Activated CD4-positive, alpha-beta memory T cell treated with anti-CD3 and anti-CD28 coated beads for 36 hours (primary cell): ENCODE data around the gene MINPP1. TPM values are rescaled to one million over a fixed set of nuclear protein-coding genes. Genes with fewer than 3 reads are reported as not detected.

Experiments used
- CTCF ChIA-PET: fragments of 350-600 bp; sonication (Branson Sonifier 250); formaldehyde crosslinking; loops from one replicate; lab custom pipeline; 2021; ENCODE audit warnings: antibody characterized with exemption, inconsistent platforms; lab: Charles Lee
- POLR2A ChIA-PET: fragments of 350-600 bp; sonication (Branson Sonifier 250); formaldehyde crosslinking; loops from one replicate; lab custom pipeline; 2021; ENCODE audit warnings: antibody characterized with exemption; lab: Charles Lee
- DNase-seq: peaks from one replicate; pipeline ENCODE4 v3.0.0-alpha.2; 2020
- H3K27ac Mint-ChIP-seq: one replicate; pipeline ENCODE4 v1.8.0; 2021; ENCODE audit warnings: mixed read lengths
- H3K27me3 Mint-ChIP-seq: one replicate; pipeline ENCODE4 v1.8.0; 2021; ENCODE audit warnings: mixed read lengths
- H3K36me3 Mint-ChIP-seq: one replicate; pipeline ENCODE4 v1.8.0; 2021; ENCODE audit warnings: mixed read lengths
- H3K4me1 Mint-ChIP-seq: one replicate; pipeline ENCODE4 v1.8.0; 2021; ENCODE audit warnings: low read depth, mixed read lengths
- H3K4me3 Mint-ChIP-seq: one replicate; pipeline ENCODE4 v1.8.0; 2021; ENCODE audit warnings: mild to moderate bottlenecking, mixed read lengths
- H3K9me3 Mint-ChIP-seq: one replicate; pipeline ENCODE4 v1.8.0; 2021; ENCODE audit warnings: mixed read lengths
- intact Hi-C: fragments of 100-400 bp; cut with micrococcal nuclease; formaldehyde crosslinking; loops from one replicate; pipeline ENCODE4 v1.15.1; 2023
- total RNA-seq, 2 experiments: library from RNA; stranded (reverse); gene quantifications; one replicate each; pipeline ENCODE4 v1.2.3, GENCODE V29; 2021

Gene MINPP1
- total RNA-seq, 2 experiments from 2014 or later: 8.7 to 9.7 TPM

GRCh38 chr10:87503886-87504285 is 807 bp upstream of the MINPP1 start:
- intact Hi-C loops: loop anchor here (1.0 kb wide), 1 partner anchor 258 kb away; no protein-coding TSS in a partner anchor
- peaks cover 4% of the 10 kb centered on the region for H3K36me3 Mint-ChIP-seq
- peak overlapping the region; percentile 80 for H3K27ac Mint-ChIP-seq
- H3K4me3 Mint-ChIP-seq: peak overlapping the region; percentile 88
- H3K4me1 Mint-ChIP-seq: peaks cover 35% of the 10 kb centered on the region
- CTCF ChIA-PET: interaction anchor here (0.6 to 2.9 kb wide), 3 partner anchors 14 to 30 kb away, joined by 3 to 16 read pairs (median 4); no protein-coding TSS in a partner anchor
- no peak for DNase-seq
- POLR2A ChIA-PET: interaction anchor here (0.9 to 1.6 kb wide), 4 partner anchors 15 to 587 kb away, joined by 3 to 15 read pairs (median 4); no protein-coding TSS in a partner anchor
- H3K9me3 Mint-ChIP-seq: no peaks in the 10 kb centered on the region
- peaks cover 4% of the 10 kb centered on the region for H3K27me3 Mint-ChIP-seq

GRCh38 chr10:87504307-87504639 is 420 bp upstream of the MINPP1 start:
- no peaks in the 10 kb centered on the region for H3K9me3 Mint-ChIP-seq
- no peak for DNase-seq
- CTCF ChIA-PET: interaction anchor here (1.1 to 2.9 kb wide), 2 partner anchors 15 to 30 kb away, joined by 3 to 16 read pairs; no protein-coding TSS in a partner anchor
- peak overlapping the region; percentile 88 for H3K4me3 Mint-ChIP-seq
- intact Hi-C loops: loop anchor here (1.0 kb wide), 1 partner anchor 258 kb away; no protein-coding TSS in a partner anchor
- peaks cover 4% of the 10 kb centered on the region for H3K27me3 Mint-ChIP-seq
- POLR2A ChIA-PET: interaction anchor here (0.9 to 1.6 kb wide), 4 partner anchors 15 to 587 kb away, joined by 3 to 15 read pairs (median 4); no protein-coding TSS in a partner anchor
- peaks cover 8% of the 10 kb centered on the region for H3K36me3 Mint-ChIP-seq
- peaks cover 35% of the 10 kb centered on the region for H3K4me1 Mint-ChIP-seq
- peak overlapping the region; percentile 80 for H3K27ac Mint-ChIP-seq

- ChIA-PET CTCF (interaction anchor here (1.1 to 2.9 kb wide), 2 partner anchors 14 to 28 kb away, joined by 3 to 16 read pairs; no protein-coding TSS in a partner anchor), POLR2A (interaction anchor here (1.1 to 1.4 kb wide), 2 partner anchors 13 to 357 kb away, joined by 3 to 15 read pairs; no protein-coding TSS in a partner anchor)
- Mint-ChIP-seq H3K9me3 (no peaks in the 10 kb centered on the region), H3K27me3 (peaks cover 4% of the 10 kb centered on the region), H3K27ac (peak overlapping the region; percentile 80), H3K4me3 (peak overlapping the region; percentile 88), H3K4me1 (peaks cover 35% of the 10 kb centered on the region), H3K36me3 (peaks cover 8% of the 10 kb centered on the region)
- intact Hi-C loops: no loop called here
- peak; percentile 71 for DNase-seq
Measured at GRCh38 chr10:87505366-87506111, 846 bp downstream of the MINPP1 start.

- intact Hi-C loops: no loop called here
- Mint-ChIP-seq H3K4me1 (peaks cover 35% of the 10 kb centered on the region), H3K9me3 (no peaks in the 10 kb centered on the region), H3K27me3 (peaks cover 3% of the 10 kb centered on the region), H3K4me3 (no peak overlapping the region), H3K36me3 (peaks cover 10% of the 10 kb centered on the region), H3K27ac (no peak overlapping the region)
- ChIA-PET POLR2A (no interaction called here), CTCF (no interaction called here)
- no peak for DNase-seq
Measured at GRCh38 chr10:87506956-87507355, 2.3 kb downstream of the MINPP1 start.

- Mint-ChIP-seq H3K36me3 (peaks cover 12% of the 10 kb centered on the region), H3K4me1 (peaks cover 35% of the 10 kb centered on the region), H3K27me3 (no peaks in the 10 kb centered on the region), H3K27ac (no peak overlapping the region), H3K9me3 (no peaks in the 10 kb centered on the region), H3K4me3 (no peak overlapping the region)
- CTCF ChIA-PET: interaction anchor here (0.7 kb wide), 1 partner anchor 426 kb away, joined by 5 read pairs; no protein-coding TSS in a partner anchor
- POLR2A ChIA-PET: no interaction called here
- no peak for DNase-seq
- intact Hi-C loops: no loop called here
Measured at GRCh38 chr10:87507879-87508483, 3.3 kb downstream of the MINPP1 start.

GRCh38 chr10:87508837-87509236 is 4.1 kb downstream of the MINPP1 start:
- no peak overlapping the region for H3K4me3 Mint-ChIP-seq
- H3K27ac Mint-ChIP-seq: no peak overlapping the region
- H3K4me1 Mint-ChIP-seq: peaks cover 30% of the 10 kb centered on the region
- ChIA-PET POLR2A (no interaction called here), CTCF (interaction anchor here (0.7 kb wide), 1 partner anchor 427 kb away, joined by 5 read pairs; no protein-coding TSS in a partner anchor)
- H3K27me3 Mint-ChIP-seq: no peaks in the 10 kb centered on the region
- DNase-seq: no peak
- intact Hi-C loops: no loop called here
- H3K36me3 Mint-ChIP-seq: peaks cover 15% of the 10 kb centered on the region
- no peaks in the 10 kb centered on the region for H3K9me3 Mint-ChIP-seq

- Mint-ChIP-seq H3K4me1 (peaks cover 25% of the 10 kb centered on the region), H3K36me3 (peaks cover 22% of the 10 kb centered on the region), H3K4me3 (no peak overlapping the region), H3K27me3 (no peaks in the 10 kb centered on the region), H3K9me3 (no peaks in the 10 kb centered on the region), H3K27ac (no peak overlapping the region)
- no peak for DNase-seq
- ChIA-PET POLR2A (no interaction called here), CTCF (no interaction called here)
- intact Hi-C loops: no loop called here
Measured at GRCh38 chr10:87510025-87510424, 5.3 kb downstream of the MINPP1 start.

- POLR2A ChIA-PET: interaction anchor here (0.6 kb wide), 1 partner anchor 256 kb away, joined by 3 read pairs; no protein-coding TSS in a partner anchor
- CTCF ChIA-PET: interaction anchor here (0.8 kb wide), 1 partner anchor 227 kb away, joined by 3 read pairs; no protein-coding TSS in a partner anchor
- Mint-ChIP-seq H3K4me1 (peaks cover 15% of the 10 kb centered on the region), H3K27me3 (no peaks in the 10 kb centered on the region), H3K9me3 (no peaks in the 10 kb centered on the region), H3K36me3 (peaks cover 25% of the 10 kb centered on the region), H3K27ac (no peak overlapping the region), H3K4me3 (no peak overlapping the region)
- intact Hi-C loops: no loop called here
- no peak for DNase-seq
Measured at GRCh38 chr10:87511526-87511925, 6.8 kb downstream of the MINPP1 start.

- Mint-ChIP-seq H3K27ac (no peak overlapping the region), H3K4me3 (no peak overlapping the region), H3K4me1 (peaks cover 10% of the 10 kb centered on the region), H3K36me3 (peaks cover 31% of the 10 kb centered on the region), H3K9me3 (no peaks in the 10 kb centered on the region), H3K27me3 (no peaks in the 10 kb centered on the region)
- CTCF ChIA-PET: interaction anchor here (1.5 kb wide), 1 partner anchor 14 kb away, joined by 16 read pairs; the partner anchor contains the start of gene MINPP1
- intact Hi-C loops: no loop called here
- DNase-seq: no peak
- POLR2A ChIA-PET: interaction anchor here (1.2 to 2.3 kb wide), 2 partner anchors 14 to 32 kb away, joined by 3 to 15 read pairs; partner anchors contain the start of gene MINPP1
Measured at GRCh38 chr10:87518937-87519336, 14.2 kb downstream of the MINPP1 start.

GRCh38 chr10:87519582-87519981 is 14.9 kb downstream of the MINPP1 start:
- CTCF ChIA-PET: interaction anchor here (0.9 to 1.5 kb wide), 2 partner anchors 14 to 15 kb away, joined by 3 to 16 read pairs; partner anchors contain the start of gene MINPP1
- POLR2A ChIA-PET: interaction anchor here (1.2 to 2.3 kb wide), 2 partner anchors 15 to 31 kb away, joined by 3 to 15 read pairs; partner anchors contain the start of gene MINPP1
- peaks cover 10% of the 10 kb centered on the region for H3K4me1 Mint-ChIP-seq
- intact Hi-C loops: no loop called here
- H3K27ac Mint-ChIP-seq: no peak overlapping the region
- no peaks in the 10 kb centered on the region for H3K27me3 Mint-ChIP-seq
- H3K36me3 Mint-ChIP-seq: peaks cover 31% of the 10 kb centered on the region
- no peak for DNase-seq
- no peaks in the 10 kb centered on the region for H3K9me3 Mint-ChIP-seq
- no peak overlapping the region for H3K4me3 Mint-ChIP-seq

- Mint-ChIP-seq H3K9me3 (peaks cover 18% of the 10 kb centered on the region), H3K27me3 (no peaks in the 10 kb centered on the region), H3K27ac (no peak overlapping the region), H3K4me1 (peaks cover 13% of the 10 kb centered on the region), H3K4me3 (no peak overlapping the region), H3K36me3 (peaks cover 48% of the 10 kb centered on the region)
- POLR2A ChIA-PET: no interaction called here
- DNase-seq: no peak
- CTCF ChIA-PET: interaction anchor here (0.6 to 1.4 kb wide), 3 partner anchors 210 to 215 kb away, joined by 3 to 4 read pairs (median 4); no protein-coding TSS in a partner anchor
- intact Hi-C loops: no loop called here
Measured at GRCh38 chr10:87523731-87524130, 19.0 kb downstream of the MINPP1 start.
